HG03139 (cell line): ENCODE data around the gene TUBGCP3.
"Not testable (repeated sequence)": the region's sequence is repeated elsewhere in the genome, so short reads cannot be mapped to it uniquely, and the experiment has no call there.

Source experiments
- ATAC-seq: cut with Tn5 transposase; IDR thresholded peaks from one replicate; pipeline ENCODE4 v1.9.1; 2021; ENCODE audit not compliant: unreplicated experiment

Gene TUBGCP3

DNA sequence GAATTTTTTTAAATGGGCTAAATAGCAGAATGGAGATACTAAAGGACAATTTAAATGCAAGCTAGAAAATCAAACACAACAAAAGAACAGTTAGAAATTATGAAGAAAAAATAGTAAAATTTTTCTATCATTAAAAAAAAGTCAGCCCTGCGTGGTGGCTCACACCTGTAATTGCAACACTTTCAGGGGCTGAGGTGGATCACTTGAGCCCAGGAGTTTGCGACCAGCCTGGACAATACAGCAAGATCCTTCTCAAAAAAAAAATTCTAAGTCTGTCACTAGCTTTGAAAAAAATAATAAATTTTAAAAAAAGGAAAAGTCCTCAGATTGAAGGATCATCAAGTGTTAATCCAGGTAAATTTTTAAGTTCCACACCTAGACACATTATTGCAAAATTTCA is 7.7 kb downstream of the TUBGCP3 start:
- no peak for ATAC-seq

DNA sequence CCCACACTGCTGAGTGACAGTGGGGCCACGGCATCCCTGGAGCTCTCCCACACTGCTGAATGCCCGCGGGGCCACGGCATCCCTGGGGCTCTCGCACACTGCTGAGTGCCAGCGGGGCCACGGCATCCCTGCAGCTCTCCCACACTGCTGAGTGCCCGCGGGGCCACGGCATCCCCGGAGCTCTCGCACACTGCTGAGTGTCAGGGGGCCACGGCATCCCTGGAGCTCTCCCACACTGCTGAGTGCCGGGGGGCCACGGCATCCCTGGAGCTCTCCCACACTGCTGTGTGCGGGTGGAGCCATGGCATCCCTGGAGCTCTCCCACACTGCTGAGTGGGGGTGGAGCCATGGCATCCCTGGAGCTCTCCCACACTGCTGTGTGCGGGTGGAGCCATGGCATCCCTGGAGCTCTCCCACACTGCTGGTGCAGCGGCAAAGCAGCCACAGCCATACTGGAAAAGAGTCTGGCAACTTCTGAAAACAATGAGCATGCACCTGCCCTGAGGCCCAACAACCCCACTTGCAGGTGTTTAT is 8.6 kb downstream of the TUBGCP3 start:
- no peak for ATAC-seq

DNA sequence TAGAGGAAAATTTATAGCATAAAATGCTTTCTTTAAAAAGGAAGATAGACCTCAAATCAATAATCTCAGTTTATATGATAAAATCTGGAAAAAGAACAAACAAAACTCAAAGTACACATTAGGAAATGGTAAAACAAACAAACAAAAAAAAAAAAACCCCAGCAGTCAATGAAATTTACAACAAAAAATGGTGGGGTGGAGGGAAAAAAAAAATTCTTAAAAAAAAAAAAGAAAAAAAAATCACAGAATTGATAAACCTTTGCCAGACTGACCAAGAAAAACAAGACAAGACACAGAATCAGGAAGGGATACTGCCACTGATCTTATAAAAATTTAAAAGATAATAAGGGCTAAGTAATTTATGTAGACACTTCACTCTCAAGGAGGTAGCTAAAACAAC is 11.2 kb downstream of the TUBGCP3 start:
- ATAC-seq = no peak

DNA sequence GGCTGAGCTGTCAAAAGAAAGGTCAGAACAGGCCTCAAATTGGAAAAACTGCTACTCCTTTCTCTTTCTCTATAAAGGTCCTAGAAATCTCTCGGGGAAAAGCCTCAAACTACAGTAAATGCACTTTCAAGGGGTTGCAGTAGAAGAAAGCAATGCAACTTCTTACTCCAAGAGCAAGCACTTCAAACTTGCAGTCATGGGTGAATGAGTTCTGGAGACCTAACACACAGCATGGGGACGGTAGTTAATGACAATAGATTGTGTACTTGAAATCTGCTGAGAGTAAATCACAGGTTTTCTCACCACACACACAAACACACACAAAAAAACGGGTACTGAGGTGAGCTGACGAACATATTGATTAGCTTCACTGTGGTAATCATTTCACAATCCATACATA is 11.8 kb downstream of the TUBGCP3 start:
- no peak for ATAC-seq

DNA sequence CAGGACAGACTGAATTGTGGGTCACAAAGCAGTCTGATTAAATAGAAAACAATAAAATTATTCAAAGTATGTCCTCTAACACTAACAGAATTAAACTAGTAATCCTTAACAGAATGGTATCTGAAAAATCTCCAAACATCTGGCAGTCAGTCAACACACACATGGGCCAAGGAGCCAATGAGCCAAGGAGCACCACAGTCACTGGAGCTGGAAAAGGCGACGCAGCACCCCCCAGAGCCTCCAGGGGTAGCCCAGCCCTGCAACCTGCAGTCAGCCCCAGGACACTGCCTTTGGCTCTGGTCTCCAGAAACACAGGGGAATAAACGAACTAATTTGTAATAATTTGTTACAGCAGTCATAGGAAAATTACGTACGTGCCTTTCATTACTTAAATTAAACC is 12.3 kb downstream of the TUBGCP3 start:
- ATAC-seq = no peak

DNA sequence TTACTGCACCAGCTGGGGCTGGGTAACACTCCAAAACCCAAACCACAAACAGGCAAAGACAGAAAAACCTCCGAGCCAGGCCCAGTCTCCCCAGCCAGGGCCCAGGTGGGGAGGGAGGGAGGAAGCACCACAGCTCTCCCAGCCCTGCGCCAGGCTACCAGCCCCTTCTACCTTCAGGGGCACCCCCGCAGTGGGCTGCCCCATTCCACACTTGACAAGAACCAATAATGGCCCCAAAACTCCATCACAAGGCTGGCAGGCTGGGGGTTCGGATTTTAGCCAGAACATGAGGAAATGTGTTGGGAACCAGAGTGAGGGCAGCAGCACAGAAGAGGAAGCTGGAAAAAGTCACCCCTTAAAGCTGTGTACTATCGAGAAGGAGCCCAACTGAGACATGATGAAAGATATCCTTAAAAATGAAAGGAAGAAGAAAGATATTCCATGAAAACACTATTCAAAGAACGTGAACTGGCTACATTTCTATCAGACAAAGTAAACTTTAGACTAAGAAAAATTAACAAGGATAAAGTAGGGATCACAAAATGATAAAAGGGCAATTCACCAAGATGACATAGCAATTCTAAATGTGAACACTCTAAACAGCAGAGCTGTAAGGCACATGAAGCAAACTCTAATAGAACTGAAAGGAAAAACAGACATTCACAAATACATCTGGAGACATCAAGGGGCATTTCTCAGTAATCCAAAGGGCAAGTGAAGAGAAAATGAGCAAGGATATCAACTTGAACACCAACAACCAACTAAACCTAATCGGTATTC is 12.9 kb downstream of the TUBGCP3 start:
- ATAC-seq = no peak

DNA sequence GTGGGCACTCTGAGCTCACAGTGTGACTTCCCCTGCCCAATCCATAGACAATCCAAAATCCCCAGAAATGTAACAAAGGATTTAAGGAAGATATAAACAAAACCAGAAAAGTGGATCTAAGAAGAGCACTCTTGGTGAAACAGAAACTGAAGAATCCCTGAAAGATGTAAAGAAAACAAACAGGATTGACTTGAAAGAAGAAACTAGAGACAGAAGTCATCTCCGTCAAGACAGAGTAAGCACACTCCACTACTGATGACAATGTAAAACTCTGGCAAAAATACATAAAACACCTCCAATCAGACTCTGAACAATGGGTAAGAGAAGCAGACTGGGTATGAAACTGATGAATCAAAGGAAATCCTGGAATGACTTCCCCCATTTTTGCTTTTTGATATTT is 13.5 kb downstream of the TUBGCP3 start:
- no peak for ATAC-seq

DNA sequence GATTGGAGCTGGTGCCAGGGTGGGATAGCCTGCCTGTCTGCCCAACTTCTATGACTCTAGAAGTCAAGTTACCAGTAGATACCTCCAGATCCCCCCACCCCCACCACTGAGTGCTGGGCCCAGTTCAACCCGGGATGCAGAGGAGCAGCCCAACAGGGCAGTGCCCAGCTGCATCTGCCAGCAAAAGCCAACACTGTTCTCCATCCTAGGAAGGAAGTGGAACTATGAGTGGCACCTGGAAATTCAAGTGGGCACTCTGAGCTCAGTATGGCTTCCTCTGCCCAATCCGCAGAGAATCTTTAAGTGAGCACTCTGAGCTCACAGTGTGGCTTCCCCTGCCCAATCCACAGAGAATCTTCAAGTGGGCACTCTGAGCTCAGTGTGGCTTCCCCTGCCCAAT is 14.2 kb downstream of the TUBGCP3 start:
- no peak for ATAC-seq

DNA sequence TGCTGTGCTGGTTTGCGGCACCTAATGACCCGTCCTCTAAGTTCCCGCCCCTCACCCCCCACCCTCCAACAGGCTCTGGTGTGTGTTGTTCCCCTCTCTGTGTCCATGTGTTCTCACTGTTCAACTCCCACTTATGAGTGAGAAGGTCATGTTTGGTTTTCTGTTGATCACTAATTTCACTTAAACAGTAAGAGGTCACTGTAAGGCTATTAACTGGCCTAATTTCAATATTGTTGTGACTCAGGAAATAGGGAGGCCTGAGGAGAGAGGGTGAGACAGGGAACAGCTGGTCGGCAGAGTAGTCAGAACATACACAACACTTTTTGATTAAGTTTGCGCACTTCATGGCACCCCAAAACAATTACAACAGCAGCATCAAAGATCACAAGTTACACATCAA is 15.6 kb downstream of the TUBGCP3 start:
- no peak for ATAC-seq

DNA sequence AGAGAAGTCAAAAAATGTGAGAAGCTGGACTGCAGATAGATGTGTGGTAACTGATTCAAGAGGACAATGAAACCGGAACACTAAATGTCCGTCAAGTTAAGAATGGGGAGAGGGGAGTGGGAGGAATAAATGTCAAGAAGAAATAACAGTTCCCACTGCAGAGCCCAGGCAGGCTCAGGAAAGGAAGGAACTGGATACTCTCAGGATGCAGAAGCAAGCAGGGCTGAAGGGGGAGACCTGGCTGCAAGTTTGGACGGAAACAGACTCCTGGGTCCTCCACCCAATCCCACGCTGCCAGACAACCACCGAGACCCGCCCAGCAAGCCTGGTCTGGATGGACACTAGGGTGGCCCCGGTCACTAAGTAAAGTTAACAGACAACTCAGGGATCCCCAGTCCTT is 18.1 kb downstream of the TUBGCP3 start:
- no peak for ATAC-seq

DNA sequence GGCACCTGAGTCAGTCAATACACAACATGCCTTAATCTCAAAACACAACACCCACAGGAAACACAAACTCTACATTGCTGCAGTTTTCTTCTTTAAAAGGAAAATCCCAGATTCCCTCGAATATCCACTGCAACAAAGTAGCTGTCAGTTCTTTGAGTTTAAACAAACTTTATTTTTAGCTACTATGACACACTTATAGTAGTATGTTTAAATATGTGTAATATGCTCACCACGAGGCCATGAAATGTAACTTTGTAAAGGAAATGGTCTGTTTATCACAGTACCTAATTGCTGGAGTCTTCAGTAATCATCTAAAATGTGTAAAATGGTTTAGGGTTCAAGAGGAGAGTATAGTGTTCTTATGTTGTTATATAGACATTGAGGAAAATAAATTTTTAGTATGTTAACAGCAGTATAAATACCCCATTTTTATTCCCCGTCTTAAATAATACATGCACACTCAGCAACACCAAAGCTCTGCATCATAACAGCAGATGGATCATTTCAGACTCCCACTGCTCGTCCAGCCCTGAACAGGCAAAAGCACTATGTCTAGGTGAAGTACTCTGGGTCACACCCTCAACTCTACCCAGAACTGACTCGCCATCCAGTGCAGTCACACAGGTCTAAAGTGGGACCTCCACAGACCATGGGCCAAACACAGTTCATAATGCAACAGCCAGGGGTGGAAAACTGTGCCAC is 20.6 kb downstream of the TUBGCP3 start:
- ATAC-seq = no peak

DNA sequence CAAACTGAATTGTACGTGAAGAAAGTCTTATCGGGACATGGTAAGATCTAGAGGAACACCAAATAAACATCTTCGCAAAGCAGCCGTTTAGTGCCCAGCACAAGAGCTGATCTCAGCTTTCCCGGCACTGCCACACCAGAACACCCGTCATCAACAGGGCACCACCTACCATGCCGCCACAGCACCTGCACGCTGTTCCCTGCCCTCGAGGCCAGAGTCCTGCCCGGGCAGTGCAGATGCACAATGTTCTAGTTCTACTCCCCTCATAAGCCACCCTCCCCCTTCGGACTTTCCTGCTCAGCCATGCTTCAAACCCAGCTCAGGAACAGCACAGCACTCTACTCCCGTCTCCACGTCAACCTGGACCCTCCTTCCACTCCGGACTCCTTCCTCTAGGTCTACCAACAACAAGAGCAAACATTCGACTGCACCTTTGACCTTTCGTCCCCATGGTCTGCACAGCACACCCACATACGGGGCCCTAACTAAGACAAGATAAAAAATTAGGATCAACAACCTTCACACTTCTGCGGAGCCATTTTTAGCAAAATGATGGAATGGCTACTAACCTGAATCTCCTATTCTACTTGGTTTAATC is 25.1 kb downstream of the TUBGCP3 start:
- no peak for ATAC-seq

DNA sequence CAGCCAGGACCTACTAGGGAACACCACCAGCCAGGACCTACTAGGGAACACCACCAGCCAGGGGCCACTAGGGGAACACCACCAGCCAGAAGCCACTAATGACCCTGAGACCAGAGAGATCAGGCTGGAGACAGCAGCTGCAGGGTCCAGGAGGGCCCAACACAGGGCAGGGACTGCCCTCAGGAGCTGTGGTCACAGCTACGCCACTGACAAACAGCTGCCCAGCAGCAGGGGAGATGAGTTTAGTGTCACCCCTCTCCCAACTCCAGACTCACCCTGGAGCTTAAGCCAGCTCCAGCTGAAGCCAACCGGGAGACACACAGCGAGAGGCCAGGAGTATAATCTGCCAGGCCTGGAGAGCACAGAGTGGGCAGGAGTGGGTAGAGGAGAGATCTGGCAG is 25.7 kb downstream of the TUBGCP3 start:
- ATAC-seq = no peak

DNA sequence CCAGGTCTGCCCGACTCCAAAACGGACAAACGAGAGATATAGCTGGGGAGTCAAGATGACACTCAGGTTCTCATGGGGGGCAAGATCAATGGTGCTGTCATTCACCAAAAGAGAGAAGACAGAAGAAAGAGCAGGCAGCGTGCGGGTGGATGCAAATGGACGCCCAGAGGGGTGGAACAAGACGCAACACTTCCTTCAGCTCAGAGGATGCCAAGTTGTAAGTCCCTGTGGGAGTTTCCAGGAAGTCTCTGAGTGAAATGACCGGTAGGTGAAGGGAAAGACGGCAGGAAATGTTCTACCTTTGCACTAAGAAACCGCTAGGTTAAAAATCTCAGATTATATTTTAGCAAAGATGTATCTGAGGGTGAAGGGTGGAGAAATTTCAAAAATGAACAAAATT is 26.5 kb downstream of the TUBGCP3 start:
- ATAC-seq = no peak

DNA sequence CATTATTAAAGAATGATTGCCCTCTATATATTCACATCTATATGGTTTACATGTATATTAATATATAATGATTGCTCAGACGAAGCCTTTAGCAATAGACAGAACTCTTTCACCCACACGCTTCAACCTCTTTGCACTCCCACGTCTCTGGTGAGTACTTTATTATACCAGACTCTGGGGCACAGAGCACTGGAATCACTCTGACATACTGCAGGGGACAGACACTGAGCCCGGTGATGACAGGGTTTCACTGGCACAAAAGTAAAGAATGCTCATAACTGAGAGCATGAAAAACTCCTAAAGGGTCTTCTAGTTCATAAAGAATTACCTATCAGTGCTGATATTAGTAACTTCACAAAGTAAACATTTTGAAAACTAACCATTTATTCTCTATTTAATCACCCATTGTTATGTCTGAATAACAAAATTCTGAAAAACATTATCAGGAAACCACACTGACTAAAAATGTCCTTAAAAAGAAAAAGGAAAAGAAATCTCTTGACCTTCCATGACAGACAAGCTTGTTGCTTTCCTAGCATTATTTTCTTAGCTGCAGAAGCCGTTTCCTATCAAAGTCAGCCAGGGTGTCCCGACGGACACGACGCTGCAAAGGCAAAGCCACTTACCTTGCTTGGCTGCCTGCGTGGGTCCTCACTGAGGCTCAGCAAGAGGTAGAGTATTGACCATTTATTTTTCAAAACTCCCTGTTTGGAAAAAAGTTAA is 29.1 kb downstream of the TUBGCP3 start:
- ATAC-seq = no peak

DNA sequence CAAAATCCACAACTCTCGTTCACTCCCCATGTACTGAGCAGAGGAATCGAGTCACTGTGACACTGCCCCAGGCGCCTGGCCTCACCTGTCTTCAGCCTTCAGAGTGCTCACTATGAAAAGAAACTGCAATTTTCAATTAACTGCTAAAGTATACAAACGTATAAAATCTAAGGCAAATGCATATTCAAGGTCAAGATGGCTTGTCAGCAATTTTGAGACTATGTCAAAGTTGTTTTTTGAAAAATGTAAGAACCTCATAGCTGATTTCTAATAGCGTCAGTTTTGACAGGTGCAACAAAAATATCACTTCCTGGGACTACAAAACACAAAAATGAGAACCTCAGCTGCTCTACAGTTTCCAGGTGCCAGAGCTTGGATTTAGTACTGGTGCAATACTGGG is 31.4 kb downstream of the TUBGCP3 start:
- no peak for ATAC-seq

DNA sequence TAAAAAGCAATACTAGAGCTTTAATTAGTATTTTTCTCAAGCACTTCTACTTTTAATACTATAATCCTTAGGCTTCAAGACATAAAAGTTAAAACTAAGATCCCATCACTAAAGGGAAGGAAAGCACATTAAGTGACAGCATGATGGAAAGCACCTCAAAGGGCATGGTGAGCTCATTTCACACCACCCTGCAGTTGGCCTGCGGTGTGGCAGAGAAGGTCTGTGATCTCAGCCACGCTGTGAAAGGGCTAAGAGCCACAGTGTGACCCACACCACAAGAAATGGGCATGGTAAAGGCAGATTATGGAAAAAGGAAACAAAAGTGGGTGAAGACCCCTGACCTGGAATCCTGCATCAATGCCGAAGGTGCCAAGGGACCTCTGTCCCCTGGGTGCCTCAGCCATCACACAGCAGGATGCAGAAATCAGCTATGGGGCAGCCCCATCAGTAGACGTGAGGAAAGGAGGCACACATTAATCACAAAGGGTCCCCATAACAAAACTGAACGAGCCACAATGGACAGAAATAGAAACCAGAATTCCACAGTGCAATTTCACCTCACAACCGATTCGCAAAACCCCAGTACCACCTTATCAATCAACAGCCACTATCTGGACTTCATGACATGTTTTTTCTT is 33.6 kb downstream of the TUBGCP3 start:
- ATAC-seq = no peak

DNA sequence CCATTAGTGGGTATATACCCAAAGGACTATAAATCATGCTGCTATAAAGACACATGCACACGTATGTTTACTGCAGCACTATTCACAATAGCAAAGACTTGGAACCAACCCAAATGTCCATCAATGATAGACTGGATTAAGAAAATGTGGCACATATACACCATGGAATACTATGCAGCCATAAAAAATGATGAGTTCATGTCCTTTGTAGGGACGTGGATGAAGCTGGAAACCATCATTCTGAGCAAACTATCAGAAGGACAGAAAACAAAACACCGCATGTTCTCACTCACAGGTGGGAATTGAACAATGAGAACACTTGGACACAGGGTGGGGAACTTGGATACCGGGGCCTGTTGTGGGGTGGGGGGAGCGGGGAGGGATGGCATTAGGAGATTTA is 39.0 kb downstream of the TUBGCP3 start:
- not testable (repeated sequence) for ATAC-seq

DNA sequence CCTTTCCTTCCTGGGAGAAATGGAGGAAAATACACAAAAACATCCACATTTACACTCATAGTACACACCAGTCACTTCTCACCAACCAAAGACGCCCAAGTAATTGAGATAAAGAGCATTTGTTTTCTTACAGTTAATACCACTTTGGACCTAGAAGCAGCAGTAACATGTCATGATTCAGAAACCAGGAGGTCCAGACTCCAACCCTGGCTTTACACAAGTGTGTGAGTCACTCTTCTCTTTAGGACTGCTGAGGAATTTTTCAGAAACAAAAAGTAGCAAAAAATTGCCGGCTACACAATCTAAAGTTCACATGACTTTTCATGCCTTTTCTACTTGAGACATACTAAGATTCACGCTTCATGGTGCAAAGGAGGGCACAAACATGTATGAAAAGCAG is 42.1 kb downstream of the TUBGCP3 start:
- no peak for ATAC-seq

DNA sequence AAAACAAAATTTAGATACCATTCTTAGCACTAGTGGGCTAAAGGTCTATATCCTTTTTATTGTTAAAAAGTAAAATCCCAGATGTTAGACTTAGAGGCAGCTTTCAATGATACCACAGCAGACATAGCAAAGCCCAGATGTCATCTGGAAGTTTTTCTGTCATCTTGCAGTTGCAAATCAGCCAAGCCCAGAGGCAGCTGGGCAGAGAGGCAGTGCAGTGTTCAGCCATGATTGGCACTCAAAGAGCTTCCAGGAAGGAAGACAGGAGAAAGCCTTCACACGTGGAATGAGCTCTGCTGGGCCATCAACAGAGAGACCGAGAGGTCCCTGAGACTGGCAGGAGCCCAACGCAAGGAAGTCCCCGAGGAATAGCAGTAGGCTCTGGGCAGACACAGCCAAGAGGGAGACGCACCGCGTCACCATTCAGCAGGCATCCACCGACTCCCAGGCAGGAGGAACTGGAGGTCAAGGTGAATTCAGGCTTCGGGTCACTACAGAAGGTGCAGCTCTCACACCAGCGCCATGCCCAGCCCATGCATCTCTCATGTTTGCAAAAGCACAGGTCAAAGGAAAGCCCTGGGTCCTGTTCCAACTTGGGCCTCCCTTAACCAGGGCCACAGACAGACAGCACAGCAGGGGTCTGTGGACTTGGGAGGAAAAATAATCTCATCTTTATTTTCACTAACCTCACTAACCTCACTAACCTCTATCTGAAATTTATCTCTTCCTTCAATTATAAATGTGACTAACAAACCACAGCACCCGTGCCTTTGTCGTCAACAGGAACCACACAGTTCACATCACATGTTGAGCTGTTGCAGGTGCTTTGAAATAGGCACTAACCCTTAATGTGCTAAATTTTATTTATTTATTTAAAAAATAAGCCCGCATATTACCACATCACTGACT is 54.9 kb downstream of the TUBGCP3 start:
- ATAC-seq = no peak
